Measurements from ENCODE around the gene FAAP100.

The FAAP100 gene

DNA sequence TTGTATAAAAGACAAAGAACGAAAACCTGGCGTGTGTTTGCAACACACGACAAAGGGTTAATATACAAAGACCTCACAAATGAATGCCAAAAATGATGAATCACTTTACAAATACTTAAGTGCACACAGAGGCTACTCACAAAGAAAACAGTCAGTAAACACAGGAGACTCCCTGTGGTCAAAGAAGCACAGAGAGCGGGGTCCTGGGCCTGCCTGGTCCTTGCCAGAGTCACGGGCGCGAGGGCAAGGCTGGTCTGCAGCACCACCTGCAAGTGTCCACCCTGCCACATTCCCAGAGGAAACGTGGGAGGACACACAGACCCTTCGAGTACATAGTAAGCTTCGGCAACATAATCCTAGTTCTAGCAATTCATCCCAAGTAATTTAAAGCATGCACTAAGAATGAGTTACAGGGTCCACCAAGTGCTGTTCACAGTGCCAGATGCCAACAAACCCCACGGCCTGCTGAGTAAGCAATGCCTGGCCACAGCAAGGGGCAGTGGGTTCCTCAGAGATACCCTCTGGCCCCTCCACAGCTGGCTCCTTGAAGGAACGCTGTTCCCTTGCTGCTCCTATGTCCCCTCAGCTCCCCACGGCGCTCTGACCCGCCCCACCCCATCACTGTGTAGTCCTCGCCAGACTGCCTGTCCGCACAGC is 24.6 kb upstream of the FAAP100 start:
- no peak for DNase-seq (ENCODE audit: low spot score)

DNA sequence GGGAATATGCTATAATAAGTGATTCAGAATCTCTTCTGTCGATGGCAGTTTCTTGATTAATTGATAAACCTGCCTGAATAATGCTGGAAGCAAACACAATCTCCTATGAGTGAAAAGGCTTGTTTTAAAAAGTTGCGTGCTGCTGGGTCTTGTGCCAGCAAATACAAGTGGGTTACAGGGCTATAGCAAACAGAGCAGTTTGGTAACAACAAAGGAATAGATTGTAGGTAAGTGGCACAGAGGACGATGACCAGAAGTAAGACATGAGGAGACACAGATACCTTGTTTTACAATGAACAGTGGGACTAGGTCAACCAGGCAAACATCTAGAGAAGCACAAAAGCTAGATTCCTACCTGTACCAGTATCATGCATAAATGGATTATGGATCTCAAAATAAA is 23.7 kb upstream of the FAAP100 start:
- DNase-seq (ENCODE audit: low spot score), result no peak

DNA sequence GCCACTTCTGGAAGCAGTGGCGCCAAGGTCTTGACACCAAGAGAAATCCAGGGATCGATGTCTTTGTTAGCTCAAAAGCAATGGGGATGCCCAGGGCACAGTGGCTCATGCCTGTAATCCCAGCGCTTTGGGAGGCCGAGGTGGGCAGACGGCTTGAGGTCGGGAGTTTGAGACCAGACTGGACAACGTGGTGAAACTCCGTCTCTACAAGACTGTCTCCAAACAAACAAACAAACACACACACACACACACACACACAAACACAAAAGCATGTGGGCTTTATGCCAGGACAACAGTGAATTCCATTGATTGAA is 22.4 kb upstream of the FAAP100 start:
- DNase-seq (ENCODE audit: low spot score), result no peak

DNA sequence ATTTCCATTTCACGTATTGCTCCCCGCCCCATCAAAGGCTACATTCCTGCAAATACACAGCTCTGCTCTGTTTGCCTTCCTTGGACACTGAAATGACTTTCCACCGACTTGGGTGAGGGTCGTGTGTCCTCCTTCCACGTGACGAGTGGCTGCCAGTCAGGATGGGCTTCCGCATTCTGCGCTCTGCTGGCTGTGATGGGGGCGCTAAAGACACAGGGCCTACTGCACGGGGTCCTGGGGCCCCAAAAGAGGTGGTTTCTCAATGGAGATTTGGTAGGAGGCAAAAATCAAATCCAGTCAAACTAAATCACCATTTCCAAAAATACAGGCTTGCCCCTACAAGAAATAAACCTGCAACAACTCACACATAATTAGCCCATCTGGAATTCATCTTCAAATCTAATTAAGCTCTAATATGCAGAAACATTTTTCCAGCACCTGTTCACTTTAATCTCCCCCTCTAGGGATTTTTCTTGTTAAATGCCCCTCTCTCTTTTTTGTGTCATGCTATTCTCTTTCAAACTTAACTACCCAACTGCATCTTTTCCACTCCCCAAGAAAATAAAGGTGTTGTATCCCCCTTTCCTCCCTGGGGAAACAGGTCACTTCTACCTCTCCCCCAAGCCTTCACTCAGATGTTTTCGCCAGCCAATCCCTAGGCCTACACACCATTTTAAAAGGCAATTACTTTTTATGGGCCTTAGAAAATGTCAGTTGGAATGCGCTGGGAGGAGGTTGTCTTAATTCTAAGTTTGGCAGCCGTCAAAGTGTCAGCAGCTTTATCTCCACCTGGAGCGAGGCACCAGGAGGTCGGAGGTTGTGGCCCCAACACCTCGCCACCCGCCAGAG is 21.9 kb upstream of the FAAP100 start:
- DNase-seq (ENCODE audit: low spot score), result no peak

DNA sequence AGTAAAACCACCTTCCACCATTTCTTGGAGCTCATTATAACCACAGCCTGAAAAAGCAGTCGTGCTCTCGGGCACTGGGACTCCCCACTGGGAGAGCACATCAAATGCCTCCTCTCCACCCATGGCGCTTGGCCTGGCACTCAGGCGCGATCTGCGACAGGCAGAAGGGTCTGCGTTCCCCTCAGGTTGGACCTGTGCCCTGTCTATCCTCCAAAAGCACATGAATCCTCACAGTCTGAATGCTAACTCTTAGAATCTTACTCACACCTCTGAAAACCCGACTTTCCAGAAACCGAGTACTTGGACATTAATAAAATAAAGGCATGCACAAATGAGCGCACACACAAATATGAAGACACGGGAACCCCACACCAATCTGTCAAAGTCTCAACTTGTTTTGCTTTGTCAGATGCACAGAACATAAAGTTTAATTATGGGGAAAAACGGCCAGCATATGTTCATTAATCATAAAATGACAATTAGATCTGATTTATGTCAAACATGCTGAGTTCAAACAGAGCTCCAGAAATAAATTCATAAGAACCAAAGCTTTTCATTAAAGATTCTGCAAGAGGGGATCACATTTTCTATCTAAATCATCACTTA is 20.5 kb upstream of the FAAP100 start:
- no peak for DNase-seq (ENCODE audit: low spot score)

DNA sequence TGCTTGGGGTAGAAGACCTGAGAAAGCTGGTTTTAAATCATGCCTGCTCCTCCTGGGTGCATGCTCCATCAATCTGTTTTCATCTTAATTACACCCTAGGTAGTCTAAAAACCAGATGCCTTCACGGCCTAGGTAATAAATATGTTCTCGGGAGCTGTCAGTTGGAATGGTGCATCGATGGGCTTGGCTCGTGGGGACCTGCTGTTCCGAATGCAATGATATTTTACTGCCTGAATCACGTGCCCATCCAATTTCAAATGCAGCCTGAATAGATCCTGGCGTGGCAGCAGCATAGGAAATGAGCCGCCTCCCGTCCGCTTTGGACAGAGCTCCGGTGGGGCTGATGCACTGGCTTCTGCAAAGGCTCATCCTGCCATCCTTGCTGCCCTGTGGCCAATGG is 18.8 kb upstream of the FAAP100 start:
- no peak for DNase-seq (ENCODE audit: low spot score)

DNA sequence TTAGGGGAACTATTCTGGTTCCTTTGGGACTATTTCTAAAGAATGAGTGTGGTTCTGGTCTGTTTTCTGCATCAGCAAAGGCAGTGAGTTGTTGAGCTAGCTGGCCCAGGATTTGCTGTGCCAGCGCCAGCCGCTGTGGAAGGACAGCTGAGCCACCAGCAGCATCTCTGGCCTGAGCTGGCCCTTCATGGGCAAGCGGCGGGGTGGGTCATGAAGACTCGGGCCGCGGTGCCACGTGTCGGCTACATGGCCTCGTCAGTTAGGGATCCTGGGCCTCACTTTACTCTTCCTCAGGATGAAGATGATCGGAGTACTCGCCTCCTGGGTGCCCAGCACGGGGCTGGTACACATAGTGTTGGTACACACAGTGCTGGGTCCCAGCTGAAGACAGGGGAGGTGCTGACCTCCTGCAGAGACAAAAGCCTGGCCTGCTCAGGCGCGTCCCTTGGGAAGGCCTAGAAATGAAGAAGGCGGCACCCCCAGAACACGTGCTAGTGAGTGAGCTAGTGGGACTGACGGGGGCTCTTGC is 17.9 kb upstream of the FAAP100 start:
- DNase-seq (ENCODE audit: low spot score), result no peak

DNA sequence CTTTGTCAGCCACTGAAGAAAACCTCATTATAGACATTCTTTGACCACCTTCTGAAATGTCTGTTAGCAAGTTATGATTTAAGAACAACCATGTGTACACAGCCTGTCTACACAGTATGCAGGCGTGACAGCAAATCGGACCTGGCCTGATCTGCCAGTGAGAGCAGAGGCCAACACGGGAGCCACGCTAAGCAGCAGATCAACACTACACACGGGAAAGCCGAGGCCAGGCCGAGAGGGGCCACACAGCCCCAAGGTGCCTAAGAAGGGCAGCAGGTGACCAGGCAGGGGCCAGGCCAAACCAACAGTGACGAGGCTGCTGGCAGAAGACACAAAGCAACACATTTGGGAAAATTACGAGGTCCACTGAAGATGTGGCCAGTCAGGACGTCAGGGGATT is 16.3 kb upstream of the FAAP100 start:
- no peak for DNase-seq (ENCODE audit: low spot score)

DNA sequence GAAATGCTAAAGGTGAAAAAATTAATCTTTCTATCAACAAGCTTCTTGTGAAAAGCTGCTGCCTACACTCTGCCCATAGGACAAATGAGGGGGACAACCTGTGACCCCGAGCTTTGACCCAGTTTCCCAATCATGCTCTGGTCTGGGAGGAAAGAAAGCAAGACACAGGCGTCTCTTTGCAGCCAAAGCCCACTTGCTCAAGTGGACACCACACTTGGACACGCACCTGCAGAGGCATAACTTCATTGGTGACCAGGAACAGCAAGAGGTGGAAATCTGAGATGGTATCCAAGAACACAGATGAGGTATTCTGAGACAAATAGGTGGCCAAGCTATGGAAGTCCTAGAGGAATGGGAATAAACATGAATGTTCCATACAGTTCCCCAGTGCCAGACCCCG is 15.0 kb upstream of the FAAP100 start:
- no peak for DNase-seq (ENCODE audit: low spot score)

DNA sequence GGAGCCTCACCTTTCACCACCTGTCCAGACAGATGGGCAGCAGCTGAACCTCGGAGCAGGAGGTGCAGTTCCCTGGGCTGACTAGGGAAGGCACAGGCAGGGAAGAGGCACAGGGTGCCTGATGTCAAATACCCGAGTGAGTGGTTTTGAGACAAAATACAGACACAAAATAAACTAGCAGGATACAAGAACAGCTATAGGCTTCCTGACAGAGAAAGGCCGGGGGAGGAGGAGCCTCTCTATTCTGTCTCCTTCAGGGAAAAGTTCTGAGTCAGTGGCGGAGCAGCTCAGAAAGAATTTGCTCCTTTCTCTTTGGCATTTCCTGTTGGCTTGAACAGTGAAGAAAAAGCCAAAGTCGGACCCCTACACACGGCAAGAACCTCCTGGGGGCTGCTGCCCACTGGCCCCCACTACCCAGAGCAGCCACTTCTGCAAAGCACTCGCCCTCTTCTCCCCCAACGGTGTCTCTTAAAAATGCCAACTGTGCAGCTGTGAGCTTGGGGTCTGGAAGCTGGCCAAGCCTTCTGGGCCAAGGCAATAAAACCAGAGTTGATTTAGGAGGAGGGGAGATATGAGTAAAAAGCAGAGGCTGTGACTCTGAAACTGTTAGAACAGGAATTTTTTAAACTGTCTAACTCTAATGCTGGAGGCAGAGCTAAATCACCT is 14.4 kb upstream of the FAAP100 start:
- no peak for DNase-seq (ENCODE audit: low spot score)

DNA sequence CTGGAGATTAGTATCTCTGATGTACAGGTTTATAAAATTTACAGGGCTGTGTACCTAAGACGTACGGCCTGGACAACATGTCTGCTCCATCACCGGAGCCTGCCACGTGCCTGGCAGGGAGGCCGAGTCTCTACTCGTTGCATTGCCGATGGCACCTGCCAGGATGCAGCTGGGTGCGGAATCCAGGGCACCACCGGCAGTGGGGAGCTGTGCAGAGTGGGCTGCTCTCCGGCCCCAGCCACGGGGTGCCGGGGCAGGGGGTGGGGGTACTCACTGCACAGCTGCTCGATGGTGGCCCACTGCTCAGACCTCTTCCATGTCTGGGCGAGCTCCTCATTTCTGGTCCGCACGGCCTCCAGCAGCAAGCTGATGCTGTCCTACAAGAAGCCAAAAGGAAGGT is 13.1 kb upstream of the FAAP100 start:
- DNase-seq (ENCODE audit: low spot score), result no peak

DNA sequence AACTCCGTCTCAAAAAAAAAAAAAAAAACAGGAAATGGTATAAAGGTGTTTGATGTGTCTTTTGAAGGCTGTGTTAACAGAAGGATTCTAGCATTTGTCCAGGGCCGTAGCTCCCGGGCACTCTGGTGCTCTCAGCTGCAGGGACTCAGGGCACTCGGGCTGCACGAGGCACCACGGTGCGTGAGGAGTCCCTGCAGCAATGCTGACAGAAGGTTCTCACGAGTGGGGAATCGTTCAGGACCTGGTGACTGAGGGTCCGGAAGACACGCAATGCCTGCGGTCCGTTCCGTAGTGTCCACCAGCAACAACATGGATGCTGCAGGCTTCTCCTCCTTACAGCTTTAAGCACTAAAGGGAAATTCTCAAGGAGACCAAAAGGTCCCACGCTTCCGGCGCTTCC is 12.6 kb upstream of the FAAP100 start:
- DNase-seq (ENCODE audit: low spot score), result no peak

DNA sequence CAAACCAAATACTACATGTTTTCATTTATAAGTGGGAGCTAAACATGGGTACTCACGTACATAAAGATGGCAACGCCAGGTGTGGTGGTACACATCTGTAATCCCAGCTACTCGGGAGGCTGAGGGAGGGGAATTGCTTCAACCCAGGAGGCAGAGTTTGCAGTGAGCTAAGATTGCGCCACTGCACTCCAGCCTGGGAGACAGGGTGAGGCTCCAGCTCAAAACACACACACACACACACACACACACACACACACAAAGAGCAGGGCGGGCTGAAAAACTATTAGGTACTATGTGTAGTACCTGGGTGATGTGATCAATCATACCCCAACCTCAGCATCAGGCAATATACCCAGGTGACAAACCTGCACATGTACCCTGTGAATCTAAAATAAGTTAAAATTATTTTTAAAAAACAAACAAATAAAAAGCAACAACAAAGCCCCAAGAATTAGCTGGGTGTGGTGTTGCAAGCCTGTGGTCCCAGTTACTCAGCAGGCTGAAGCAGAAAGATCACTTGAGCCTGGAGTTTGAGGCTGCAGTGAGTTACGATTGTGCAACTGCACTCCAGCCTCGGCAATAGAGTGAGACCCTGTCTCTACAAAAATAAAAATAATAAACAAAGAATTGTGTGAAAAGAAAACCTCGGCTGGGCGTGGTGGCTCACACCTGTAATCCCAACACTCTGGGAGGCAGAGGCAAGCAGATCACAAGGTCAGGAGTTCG is 11.9 kb upstream of the FAAP100 start:
- DNase-seq (ENCODE audit: low spot score), result no peak

DNA sequence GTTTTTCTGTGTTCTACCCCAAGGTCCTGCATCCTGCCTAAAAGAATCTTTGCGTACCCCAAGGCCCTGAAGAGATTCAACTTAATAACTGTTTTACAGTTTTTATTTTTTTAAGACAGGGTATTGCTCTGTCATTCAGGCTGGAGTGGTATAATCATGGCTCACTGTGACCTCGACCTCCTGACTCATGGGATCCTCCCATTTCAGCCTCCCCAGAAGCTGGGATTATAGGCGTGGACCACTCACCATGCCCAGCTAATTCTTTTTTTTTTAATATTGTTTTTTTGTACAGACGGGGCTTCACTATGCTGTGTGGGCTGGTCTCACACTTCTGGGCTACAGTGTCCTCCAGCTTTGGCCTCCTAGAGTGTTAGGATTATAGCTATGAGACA is 9.3 kb upstream of the FAAP100 start:
- DNase-seq (ENCODE audit: low spot score), result no peak

DNA sequence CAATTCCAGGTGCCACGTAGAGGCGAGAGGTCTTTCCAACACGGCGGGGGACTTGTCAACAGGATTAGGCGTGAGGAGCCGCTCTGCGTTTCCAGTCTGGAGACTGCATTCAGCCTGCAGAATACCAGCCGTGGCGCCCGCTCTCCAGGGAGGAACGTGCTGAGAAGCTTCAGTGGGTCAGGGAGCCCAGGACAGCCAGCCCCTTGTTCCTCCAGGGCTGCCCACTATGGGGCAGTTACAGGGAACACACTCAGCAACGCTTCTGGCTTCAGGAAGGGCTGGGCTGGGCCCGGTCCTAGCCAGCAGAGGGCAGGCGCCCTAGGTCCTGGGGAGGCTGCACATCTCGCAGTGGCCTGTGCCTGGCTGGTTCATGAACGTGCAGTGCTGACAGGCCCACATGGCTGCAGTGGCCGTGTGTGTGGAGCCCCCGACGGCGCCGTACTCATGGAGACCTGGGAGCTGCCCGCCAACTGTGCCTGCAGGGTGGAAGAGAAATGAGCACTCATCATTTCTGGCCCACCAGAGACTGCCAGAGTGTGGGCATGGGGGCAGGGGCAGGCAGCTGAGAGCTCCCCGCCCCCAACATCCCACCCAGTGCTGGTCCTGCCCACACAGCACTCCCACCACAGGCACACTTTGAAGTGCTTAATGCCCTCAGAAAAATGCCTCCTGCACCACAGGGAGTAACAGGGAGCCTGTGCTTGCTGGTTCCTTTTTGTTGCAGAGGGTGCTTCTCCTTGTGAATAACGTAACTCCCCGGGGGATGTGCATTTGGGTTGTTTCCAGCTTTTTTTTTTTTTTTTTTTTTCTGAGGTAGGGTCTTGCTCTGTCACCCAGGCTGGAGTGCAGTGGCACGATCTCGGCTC is 7.0 kb upstream of the FAAP100 start:
- DNase-seq (ENCODE audit: low spot score), result no peak

DNA sequence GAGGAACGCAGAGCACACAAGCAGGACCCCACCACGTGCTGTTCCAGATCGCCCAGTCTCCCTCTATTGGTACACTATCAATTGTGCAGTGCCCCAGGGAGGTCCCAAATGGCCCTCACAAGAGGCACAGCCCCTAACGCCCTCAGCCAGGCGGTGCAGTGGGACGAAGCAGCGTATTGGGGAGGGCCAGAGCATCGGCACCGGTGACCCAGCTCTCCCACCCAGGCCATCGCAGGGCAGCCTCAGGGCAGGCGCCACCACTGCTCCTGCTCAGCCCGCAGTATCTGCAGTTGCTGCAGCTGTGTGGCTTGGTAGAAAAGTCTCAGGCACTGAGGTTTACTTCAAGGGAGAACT is 5.9 kb upstream of the FAAP100 start:
- no peak for DNase-seq (ENCODE audit: low spot score)

DNA sequence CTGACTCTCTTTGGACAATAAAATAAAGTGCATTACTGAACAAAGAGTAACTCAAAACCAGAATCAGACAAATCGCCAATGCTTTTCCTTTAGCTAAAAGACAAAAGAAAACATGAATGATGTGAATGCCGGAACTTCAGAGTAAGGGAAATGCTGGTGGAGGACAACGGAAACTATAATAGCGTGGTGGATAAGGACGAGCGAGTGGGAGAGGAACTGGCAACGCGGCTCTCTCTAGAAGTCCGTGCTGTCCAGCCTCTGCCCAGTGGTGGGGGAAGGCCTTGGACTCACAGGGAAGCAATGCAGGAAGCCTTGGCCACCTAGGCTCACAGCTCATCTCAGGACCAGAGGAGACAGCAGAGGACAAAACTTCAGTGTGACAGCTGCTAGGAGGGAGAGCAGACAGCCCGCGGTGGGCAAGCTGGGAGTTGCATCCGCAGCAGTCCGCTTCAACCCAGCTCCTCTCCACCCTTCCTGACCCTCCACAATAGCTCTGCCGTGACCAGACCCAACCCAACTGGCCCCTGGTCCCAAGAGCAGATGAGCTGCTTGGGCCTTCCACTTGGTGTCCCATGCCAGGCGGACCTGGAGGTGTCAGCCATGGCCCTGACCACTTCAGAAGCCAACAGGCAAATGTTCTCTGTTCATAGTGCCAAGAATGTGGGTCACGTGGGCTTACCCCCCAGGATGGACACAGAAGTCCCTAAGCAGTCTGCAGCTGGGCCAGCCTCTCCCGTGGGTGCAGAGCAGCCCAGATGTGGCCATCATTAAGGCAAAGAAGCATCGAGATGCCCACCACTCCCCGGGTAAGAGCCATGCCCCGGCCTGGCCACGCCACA is 5.3 kb upstream of the FAAP100 start:
- DNase-seq (ENCODE audit: low spot score), result no peak

DNA sequence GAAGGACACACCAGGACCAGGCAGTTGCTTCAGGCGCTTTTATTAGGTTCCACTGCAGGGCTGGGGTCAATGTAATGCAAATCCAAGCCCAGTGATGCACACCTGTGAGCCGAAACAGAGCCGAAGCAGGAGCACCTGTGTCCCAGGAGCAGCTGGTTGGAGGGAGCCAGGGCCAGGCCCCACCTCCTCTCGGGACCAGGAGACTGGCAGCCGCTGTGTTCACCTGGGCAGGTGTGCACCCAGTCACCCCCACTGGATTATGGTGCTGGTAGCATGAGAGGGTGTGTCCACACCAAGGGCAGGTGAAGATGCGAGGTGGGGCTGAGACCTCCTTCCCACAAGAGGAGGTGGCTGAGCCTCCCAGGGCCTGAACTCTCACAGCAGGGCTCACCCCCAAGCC is 4.7 kb upstream of the FAAP100 start:
- no peak for DNase-seq (ENCODE audit: low spot score)

DNA sequence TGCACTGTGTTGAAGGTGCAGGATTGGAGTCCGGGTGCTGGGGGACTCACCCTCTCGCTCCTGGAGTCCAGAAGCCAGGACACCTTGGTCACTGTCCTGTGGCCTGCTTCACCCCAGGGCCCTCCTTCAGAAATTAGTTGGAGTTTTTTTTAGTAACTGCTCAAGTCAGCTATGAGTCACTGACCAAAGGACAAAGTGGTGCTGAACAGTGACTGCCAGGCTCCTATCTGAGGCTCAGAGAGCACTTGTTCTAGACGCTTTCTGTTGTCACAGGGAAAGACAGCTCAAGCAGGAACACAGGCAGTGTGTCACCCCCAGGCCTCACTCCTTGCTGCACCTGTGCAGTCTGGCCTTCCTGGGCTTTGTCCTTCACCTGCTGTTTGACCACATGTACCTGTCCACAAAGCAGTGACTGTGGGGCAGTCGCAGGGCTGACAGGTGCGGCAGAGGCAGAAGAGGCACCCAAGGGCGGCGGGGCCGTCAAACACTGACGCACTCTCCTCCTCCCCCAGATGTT is 4.1 kb upstream of the FAAP100 start:
- no peak for DNase-seq (ENCODE audit: low spot score)

DNA sequence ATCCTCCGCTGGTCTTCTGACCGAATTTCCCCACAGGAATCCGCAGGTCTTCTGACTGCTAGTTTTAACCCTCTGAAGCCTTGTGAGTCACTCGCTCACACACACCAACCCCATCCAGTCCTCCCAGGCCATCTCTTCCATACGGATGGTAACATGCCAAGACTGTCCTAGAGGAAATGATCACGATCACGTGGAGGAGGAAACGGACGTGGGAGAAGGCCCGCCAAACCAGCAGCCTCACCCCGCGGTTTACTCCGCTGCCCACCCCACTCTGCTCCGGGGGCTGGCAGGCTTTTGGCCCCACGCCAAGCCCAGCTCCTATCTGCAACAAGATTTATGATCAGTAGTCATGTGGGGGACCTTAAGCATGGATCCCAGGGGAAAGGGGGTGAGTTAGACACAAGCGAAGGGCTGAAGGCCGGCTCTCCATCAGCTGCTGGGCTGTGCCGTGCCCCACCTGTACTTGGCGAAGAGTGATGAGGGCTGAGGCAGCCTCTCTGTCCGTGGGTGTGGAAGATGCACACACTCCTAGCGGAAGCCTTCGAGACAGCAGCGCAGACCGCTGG is 1.5 kb upstream of the FAAP100 start:
- DNase-seq (ENCODE audit: low spot score), result no peak

Measured in CD4-positive, alpha-beta T cell treated with Interleukin-15 for 4 hours (primary cell).